Activated T-helper 2 cell treated with anti-CD3 and anti-CD28 coated beads, Interferon-gamma antibody, Interleukin-2, Interleukin-4, amounts not matched to agents 10 μg/mL and 5 μg/mL and 100 μg/mL, durations not matched to agents 14 hours and 24 hours and 36 hours (primary cell): Measurements from ENCODE around the gene MROH8. TPM values are rescaled to one million over a fixed set of nuclear protein-coding genes. Genes with fewer than 3 reads are reported as not detected.
"Not testable (repeated sequence)": the region's sequence is repeated elsewhere in the genome, so short reads cannot be mapped to it uniquely, and the experiment has no call there.

ENCODE experiments used
- DNase-seq: peaks from one replicate; pipeline ENCODE4 v3.0.0; 2021; ENCODE audit warnings: low spot score
- H3K27ac Mint-ChIP-seq: one replicate; pipeline ENCODE4 v1.8.0; 2021; ENCODE audit warnings: mixed read lengths
- H3K27me3 Mint-ChIP-seq: one replicate; pipeline ENCODE4 v1.8.0; 2021; ENCODE audit warnings: low read depth, mixed read lengths
- H3K36me3 Mint-ChIP-seq: one replicate; pipeline ENCODE4 v1.8.0; 2021; ENCODE audit warnings: low read depth, mixed read lengths
- H3K4me1 Mint-ChIP-seq: one replicate; pipeline ENCODE4 v1.8.0; 2021; ENCODE audit warnings: low read depth, mixed read lengths
- H3K4me3 Mint-ChIP-seq: one replicate; pipeline ENCODE4 v1.8.0; 2021; ENCODE audit warnings: low read depth, mild to moderate bottlenecking, moderate library complexity, mixed read lengths
- H3K9me3 Mint-ChIP-seq: one replicate; pipeline ENCODE4 v1.8.0; 2021; ENCODE audit warnings: mixed read lengths
- intact Hi-C: fragments of 100-400 bp; cut with micrococcal nuclease; formaldehyde crosslinking; loops from one replicate; pipeline ENCODE4 v1.15.1; 2023
- total RNA-seq: library from RNA; stranded (reverse); gene quantifications from 2 replicates; pipeline ENCODE4 v1.2.3, GENCODE V29; 2022

The MROH8 gene
- total RNA-seq, 1 donor from 2014 or later: 1.3 TPM

DNA sequence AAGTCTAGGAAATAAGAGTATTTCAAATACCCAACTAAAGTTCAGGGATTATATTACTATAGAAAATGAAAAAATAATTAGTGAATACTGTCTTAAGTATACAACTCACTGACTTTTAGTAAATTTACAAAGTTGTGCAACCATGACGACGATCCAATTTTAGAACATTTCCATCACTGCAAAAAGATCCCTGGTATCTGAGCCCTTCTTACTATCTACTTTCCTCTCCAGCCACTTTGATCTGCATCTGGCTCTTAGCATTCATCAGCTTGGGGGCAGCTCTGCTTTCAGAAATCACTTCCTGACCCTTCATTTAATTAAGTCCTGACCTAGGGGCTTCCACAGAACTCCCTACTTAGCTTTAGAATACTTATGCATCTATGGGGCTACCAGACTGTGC lies 45.4 kb downstream of the MROH8 start:
- no peaks in the 10 kb centered on the region for H3K4me1 Mint-ChIP-seq
- H3K27ac Mint-ChIP-seq: no peak overlapping the region
- H3K9me3 Mint-ChIP-seq: no peaks in the 10 kb centered on the region
- no peak for DNase-seq
- intact Hi-C loops: no loop called here
- H3K36me3 Mint-ChIP-seq: no peaks in the 10 kb centered on the region
- H3K27me3 Mint-ChIP-seq: peaks cover 19% of the 10 kb centered on the region
- H3K4me3 Mint-ChIP-seq: no peak overlapping the region

DNA sequence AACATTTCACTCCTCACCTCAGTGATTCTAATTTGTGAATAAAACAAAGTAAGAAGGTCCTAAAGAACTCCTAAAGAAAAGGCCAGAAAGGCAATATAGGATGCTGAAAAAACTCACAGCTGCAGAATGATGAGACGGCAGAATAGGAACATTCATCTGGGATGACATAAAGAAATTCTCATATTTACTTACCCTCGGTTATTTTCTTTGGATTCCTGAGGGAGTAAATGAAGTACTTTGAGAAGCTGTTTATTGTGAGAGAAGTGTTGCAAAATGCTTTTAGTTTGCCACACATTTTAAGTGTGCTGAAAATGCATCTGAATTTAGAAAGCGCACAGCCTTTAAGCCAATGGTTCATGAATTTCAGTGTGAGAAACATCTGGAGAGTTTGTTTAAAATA lies 47.9 kb downstream of the MROH8 start:
- DNase-seq: no peak
- Mint-ChIP-seq H3K36me3 (no peaks in the 10 kb centered on the region), H3K4me1 (no peaks in the 10 kb centered on the region)

GRCh38 chr20:37128803-37129202 lies 50.5 kb downstream of the MROH8 start:
- intact Hi-C loops: no loop called here
- H3K4me1 Mint-ChIP-seq: no peaks in the 10 kb centered on the region
- peaks cover 19% of the 10 kb centered on the region for H3K27me3 Mint-ChIP-seq
- no peak for DNase-seq
- no peak overlapping the region for H3K27ac Mint-ChIP-seq
- no peak overlapping the region for H3K4me3 Mint-ChIP-seq
- H3K36me3 Mint-ChIP-seq: no peaks in the 10 kb centered on the region
- no peaks in the 10 kb centered on the region for H3K9me3 Mint-ChIP-seq

More for the DNA sequence above, 47.9 kb downstream of the MROH8 start:
- Mint-ChIP-seq H3K27me3 (peaks cover 21% of the 10 kb centered on the region), H3K27ac (no peak overlapping the region), H3K9me3 (no peaks in the 10 kb centered on the region), H3K4me3 (no peak overlapping the region)
- intact Hi-C loops: no loop called here

DNA sequence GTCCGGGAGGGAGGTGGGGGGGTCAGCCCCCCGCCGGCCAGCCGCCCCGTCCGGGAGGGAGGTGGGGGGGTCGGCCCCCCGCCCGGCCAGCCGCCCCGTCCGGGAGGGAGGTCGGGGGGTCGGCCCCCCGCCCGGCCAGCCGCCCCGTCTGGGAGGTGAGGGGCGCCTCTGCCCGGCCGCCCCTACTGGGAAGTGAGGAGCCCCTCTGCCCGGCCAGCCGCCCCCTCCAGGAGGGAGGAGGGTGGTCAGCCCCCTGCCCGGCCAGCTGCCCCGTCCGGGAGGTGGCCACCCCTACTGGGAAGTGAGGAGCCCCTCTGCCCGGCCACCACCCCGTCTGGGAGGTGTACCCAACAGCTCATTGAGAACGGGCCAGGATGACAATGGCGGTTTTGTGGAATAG lies 53.1 kb downstream of the MROH8 start:
- intact Hi-C loops, H3K4me1 Mint-ChIP-seq, H3K36me3 Mint-ChIP-seq, H3K27me3 Mint-ChIP-seq, H3K9me3 Mint-ChIP-seq, H3K4me3 Mint-ChIP-seq, DNase-seq, H3K27ac Mint-ChIP-seq: not testable (repeated sequence)

DNA sequence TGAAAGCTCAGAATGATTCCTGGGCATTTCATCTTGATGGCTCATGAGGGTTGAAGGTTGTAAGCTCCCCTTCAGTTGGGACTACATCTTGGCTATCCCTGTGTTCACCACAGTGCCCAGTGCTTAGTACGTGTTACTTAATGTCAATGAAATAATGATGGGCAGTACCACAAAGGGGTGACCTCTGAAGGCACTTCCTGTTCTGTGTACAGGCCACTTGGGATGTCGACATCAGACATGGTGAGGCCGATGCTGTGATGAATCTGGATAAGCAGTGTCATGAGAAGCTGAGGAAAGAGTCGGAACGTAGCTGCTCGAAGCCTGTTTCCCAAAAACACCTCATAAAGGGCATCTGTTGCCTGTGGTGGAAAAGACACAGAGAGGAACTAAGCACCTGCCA lies 55.9 kb downstream of the MROH8 start:
- Mint-ChIP-seq H3K4me3 (no peak overlapping the region), H3K4me1 (no peaks in the 10 kb centered on the region), H3K27ac (no peak overlapping the region), H3K9me3 (no peaks in the 10 kb centered on the region), H3K36me3 (no peaks in the 10 kb centered on the region), H3K27me3 (peaks cover 3% of the 10 kb centered on the region)
- no peak for DNase-seq
- intact Hi-C loops: no loop called here

DNA sequence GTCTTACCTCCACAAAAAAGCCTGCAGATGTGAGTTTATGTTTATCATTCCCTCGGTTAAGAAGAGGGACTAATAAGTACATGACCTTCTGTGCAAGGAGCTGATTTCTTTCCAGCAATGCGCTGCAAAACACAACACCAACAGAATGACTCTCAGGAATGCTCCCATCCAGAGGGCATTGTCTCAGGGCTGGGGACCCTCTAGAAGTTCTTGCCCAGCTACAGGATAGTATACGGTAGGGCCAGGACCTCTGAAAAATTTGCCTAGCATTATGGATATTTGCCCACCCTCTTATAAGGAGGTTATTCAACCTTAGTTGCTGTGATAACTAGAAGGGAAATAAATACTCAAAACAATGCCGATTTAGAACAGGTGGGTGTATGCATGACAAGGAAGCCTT lies 58.9 kb downstream of the MROH8 start:
- Mint-ChIP-seq H3K27ac (no peak overlapping the region), H3K36me3 (no peaks in the 10 kb centered on the region), H3K4me1 (no peaks in the 10 kb centered on the region), H3K27me3 (peaks cover 3% of the 10 kb centered on the region), H3K4me3 (no peak overlapping the region), H3K9me3 (no peaks in the 10 kb centered on the region)
- intact Hi-C loops: no loop called here
- no peak for DNase-seq

DNA sequence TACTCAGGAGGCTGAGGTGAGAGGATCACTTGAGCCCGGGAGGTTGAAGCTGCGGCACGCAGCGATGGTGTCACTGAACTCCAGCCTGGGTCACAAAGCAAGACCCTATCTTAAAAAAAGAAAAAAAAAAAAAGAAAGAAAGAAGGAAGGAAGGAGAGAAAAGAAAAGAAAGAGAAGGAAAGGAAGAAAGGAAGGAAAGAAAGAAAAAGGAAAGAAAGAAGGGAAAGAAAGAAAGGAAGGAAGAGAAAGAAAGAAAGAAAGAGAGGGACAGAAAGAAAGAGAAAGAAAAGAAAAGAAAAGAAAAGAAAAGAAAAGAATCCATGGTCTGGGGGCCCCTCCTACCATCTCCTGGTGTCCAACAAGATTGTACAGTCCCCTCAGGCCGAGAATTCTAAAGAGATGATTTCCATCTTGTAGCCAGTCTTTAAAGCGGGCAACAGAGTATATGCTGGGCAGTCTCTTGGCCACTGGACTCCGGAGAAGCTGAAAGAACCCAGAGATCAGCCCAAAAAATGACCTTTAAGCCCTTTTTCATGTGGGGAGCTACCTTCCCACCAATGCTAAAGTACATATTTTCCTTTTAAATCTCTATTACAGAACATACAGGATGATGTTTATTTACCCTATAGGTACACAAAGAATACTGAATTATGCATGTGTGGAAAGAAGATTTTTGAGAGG lies 59.9 kb downstream of the MROH8 start:
- no peaks in the 10 kb centered on the region for H3K9me3 Mint-ChIP-seq
- H3K4me1 Mint-ChIP-seq: no peaks in the 10 kb centered on the region
- no peak for DNase-seq
- no peak overlapping the region for H3K4me3 Mint-ChIP-seq
- intact Hi-C loops: no loop called here
- H3K36me3 Mint-ChIP-seq: no peaks in the 10 kb centered on the region
- peaks cover 7% of the 10 kb centered on the region for H3K27me3 Mint-ChIP-seq
- no peak overlapping the region for H3K27ac Mint-ChIP-seq

DNA sequence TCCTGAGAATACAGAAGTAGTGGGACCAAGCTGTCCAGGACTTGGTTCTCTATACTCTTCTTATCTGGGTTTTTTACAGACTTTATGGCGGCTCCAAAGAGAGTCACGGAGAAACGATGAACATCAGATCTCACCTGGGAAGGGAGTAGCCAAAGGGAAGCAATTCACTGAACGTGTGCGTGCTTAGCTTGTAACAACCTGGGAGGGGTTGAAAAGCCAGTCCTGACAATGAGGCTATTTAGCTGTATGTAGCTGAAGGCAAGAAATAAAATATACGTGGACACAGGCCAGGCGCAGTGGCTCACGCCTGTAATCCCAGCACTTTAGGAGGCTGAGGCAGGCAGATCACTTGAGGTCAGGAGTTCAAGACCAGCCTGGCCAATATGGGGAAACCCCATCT lies 65.3 kb downstream of the MROH8 start:
- Mint-ChIP-seq H3K9me3 (no peaks in the 10 kb centered on the region), H3K4me3 (no peak overlapping the region), H3K36me3 (no peaks in the 10 kb centered on the region), H3K27me3 (peaks cover 4% of the 10 kb centered on the region), H3K27ac (no peak overlapping the region), H3K4me1 (peaks cover 4% of the 10 kb centered on the region)
- intact Hi-C loops: no loop called here
- DNase-seq: no peak

DNA sequence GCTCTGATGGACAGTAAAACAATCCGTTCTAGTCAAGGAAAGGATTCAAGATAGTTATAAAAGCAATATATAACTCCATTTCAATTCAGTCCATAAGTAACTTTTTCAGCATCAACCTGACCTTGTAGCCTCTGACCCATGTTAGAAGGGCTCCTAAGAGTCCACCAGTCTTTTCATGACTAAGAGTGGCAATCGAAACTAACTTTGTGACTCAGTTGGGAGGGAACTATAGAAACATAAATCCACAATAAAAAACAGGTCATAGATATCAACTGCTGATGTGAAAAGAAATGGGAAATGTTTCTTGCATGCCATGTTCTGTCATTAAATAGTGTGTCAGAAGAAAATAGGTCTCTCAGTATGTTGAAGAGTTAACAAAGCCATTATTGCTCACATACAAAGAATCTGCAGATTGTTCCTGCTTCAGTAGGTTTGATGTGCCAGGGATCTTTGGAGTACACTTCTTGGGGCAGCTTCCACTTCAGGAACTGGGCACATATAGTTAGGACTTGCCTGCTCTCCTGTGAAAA lies 67.4 kb downstream of the MROH8 start:
- H3K9me3 Mint-ChIP-seq: no peaks in the 10 kb centered on the region
- H3K36me3 Mint-ChIP-seq: no peaks in the 10 kb centered on the region
- H3K27me3 Mint-ChIP-seq: peaks cover 4% of the 10 kb centered on the region
- H3K4me1 Mint-ChIP-seq: peaks cover 4% of the 10 kb centered on the region
- no peak overlapping the region for H3K4me3 Mint-ChIP-seq
- DNase-seq: no peak
- H3K27ac Mint-ChIP-seq: no peak overlapping the region
- intact Hi-C loops: no loop called here

DNA sequence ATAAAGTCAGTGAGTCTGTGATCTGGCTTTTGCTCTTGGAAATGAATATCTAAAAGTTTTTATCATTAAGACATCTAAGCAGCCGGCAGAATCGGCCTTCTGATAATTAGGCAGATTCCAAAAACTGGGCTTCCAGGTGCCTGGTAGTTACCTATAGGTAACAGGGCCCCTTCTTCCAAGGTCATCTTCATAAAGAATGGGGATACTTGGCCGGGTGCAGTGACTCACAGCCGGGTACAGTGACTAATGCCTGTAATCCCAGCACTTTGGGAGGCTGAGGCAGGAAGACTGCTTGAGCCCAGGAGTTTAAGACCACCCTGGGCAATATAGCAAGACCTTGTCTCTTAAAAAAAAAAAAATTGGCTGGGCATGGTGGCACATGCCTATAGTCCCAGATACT lies 70.7 kb downstream of the MROH8 start:
- H3K4me3 Mint-ChIP-seq: no peak overlapping the region
- H3K9me3 Mint-ChIP-seq: no peaks in the 10 kb centered on the region
- no peak overlapping the region for H3K27ac Mint-ChIP-seq
- no peak for DNase-seq
- no peaks in the 10 kb centered on the region for H3K36me3 Mint-ChIP-seq
- peaks cover 4% of the 10 kb centered on the region for H3K4me1 Mint-ChIP-seq
- H3K27me3 Mint-ChIP-seq: no peaks in the 10 kb centered on the region
- intact Hi-C loops: no loop called here

- DNase-seq: no peak
- Mint-ChIP-seq H3K36me3 (no peaks in the 10 kb centered on the region), H3K27ac (no peak overlapping the region), H3K9me3 (no peaks in the 10 kb centered on the region), H3K4me3 (no peak overlapping the region), H3K4me1 (no peaks in the 10 kb centered on the region), H3K27me3 (peaks cover 12% of the 10 kb centered on the region)
- intact Hi-C loops: no loop called here
Measured at GRCh38 chr20:37102571-37102970, 76.8 kb downstream of the MROH8 start.

- intact Hi-C loops: loop anchor here (2.0 to 10.0 kb wide), 2 partner anchors 26 to 82 kb away; no protein-coding TSS in a partner anchor
- peak overlapping the region; percentile 96 for H3K4me3 Mint-ChIP-seq
- no peaks in the 10 kb centered on the region for H3K9me3 Mint-ChIP-seq
- peaks cover 32% of the 10 kb centered on the region for H3K4me1 Mint-ChIP-seq
- peaks cover 8% of the 10 kb centered on the region for H3K27me3 Mint-ChIP-seq
- H3K27ac Mint-ChIP-seq: peak overlapping the region; percentile 100
- DNase-seq: no peak
- H3K36me3 Mint-ChIP-seq: peaks cover 33% of the 10 kb centered on the region
Measured at GRCh38 chr20:37096415-37097041, 82.8 kb downstream of the MROH8 start.

DNA sequence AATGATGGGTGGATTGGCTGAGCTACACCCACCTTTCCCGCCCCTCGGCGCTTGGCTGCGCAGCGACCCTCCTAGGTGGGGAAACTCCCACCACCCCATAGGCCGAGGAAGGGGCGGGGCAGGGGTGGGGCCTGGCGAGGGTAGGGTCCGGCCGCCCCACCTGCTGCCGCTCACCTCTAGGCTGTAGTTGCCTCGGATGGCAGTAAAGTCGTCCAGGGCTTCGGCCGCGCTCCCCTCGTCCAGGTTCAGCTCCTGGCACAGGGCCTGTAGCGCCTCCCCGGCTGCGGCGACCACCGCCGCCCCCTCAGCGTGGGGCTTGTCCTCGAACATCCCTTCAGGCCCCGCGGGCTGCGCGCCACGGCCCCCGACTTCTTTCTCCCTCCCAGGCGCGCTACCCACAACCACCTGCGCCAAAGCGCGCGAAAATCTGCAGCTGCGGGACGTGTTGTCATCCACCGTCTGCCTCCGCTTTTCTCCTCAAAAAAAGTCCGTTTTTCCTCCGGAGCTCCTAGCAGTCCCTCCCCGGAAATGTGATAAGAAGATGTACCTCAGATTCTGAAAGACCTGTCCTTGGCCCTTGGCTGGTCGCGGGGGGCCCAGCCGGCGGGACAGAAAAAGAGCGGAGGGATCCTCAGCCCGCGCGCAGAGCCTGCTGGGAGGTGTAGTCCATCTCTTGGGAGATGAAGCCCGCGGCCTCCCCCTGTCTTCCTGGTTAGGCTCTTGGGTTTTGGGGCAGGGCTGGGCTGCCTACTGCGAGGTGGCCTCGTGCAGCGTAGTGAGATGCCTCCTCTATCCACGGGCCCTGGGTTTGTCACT lies 83.5 kb downstream of the MROH8 start, which contains the start of gene RBL1:
Gene RBL1 (minus strand): TSS at position 399 of the 816 bp plus-strand sequence. CDS start 69 bp downstream, at position 330.
- H3K27ac Mint-ChIP-seq: peak within 1 kb of the TSS; percentile 100
- peaks cover 3% of the 10 kb centered on the region for H3K27me3 Mint-ChIP-seq
- peak; percentile 88 for DNase-seq
- peaks cover 38% of the 10 kb centered on the region for H3K36me3 Mint-ChIP-seq
- H3K4me3 Mint-ChIP-seq: peak within 1 kb of the TSS; percentile 96
- intact Hi-C loops: loop anchor here (2.0 to 10.0 kb wide), 3 partner anchors 25 to 83 kb away; partner anchors contain the start of genes MROH8 and RPN2
- no peaks in the 10 kb centered on the region for H3K9me3 Mint-ChIP-seq
- peaks cover 34% of the 10 kb centered on the region for H3K4me1 Mint-ChIP-seq
